T-helper 2 cell treated with Interferon-gamma antibody and Interleukin-4, amounts not matched to agents 5 μg/mL and 100 μg/mL, for 36 hours (primary cell): ENCODE results near the gene TM9SF2.

Experiments
- DNase-seq: peaks from one replicate; pipeline ENCODE4 v3.0.0; 2021; ENCODE audit warnings: low spot score
- H3K27ac Mint-ChIP-seq: one replicate; pipeline ENCODE4 v1.8.0; 2021; ENCODE audit warnings: mild to moderate bottlenecking, mixed read lengths
- H3K27me3 Mint-ChIP-seq: one replicate; pipeline ENCODE4 v1.8.0; 2021; ENCODE audit warnings: low read depth, mixed read lengths
- H3K36me3 Mint-ChIP-seq: one replicate; pipeline ENCODE4 v1.8.0; 2021; ENCODE audit warnings: low read depth, mixed read lengths
- H3K4me1 Mint-ChIP-seq: one replicate; pipeline ENCODE4 v1.8.0; 2021; ENCODE audit warnings: low read depth, mixed read lengths
- H3K4me3 Mint-ChIP-seq: one replicate; pipeline ENCODE4 v1.8.0; 2022; ENCODE audit warnings: mild to moderate bottlenecking, moderate library complexity, mixed read lengths
- H3K9me3 Mint-ChIP-seq: one replicate; pipeline ENCODE4 v1.8.0; 2021; ENCODE audit warnings: mixed read lengths

The TM9SF2 gene

GRCh38 chr13:99587893-99588606, 86.8 kb downstream of the TM9SF2 start:
- no peak for DNase-seq
- Mint-ChIP-seq H3K36me3 (no peaks in the 10 kb centered on the region), H3K27me3 (peaks cover 29% of the 10 kb centered on the region), H3K4me3 (no peak overlapping the region), H3K4me1 (no peaks in the 10 kb centered on the region), H3K27ac (no peak overlapping the region), H3K9me3 (no peaks in the 10 kb centered on the region)

- H3K27me3 Mint-ChIP-seq: peaks cover 33% of the 10 kb centered on the region
- no peak overlapping the region for H3K27ac Mint-ChIP-seq
- H3K4me1 Mint-ChIP-seq: no peaks in the 10 kb centered on the region
- DNase-seq: no peak
- H3K9me3 Mint-ChIP-seq: no peaks in the 10 kb centered on the region
- H3K4me3 Mint-ChIP-seq: no peak overlapping the region
- no peaks in the 10 kb centered on the region for H3K36me3 Mint-ChIP-seq
Observed at GRCh38 chr13:99589575-99589974, 88.3 kb downstream of the TM9SF2 start.

GRCh38 chr13:99590519-99591011, 89.3 kb downstream of the TM9SF2 start:
- peaks cover 36% of the 10 kb centered on the region for H3K27me3 Mint-ChIP-seq
- no peaks in the 10 kb centered on the region for H3K9me3 Mint-ChIP-seq
- H3K4me3 Mint-ChIP-seq: no peak overlapping the region
- no peaks in the 10 kb centered on the region for H3K36me3 Mint-ChIP-seq
- H3K27ac Mint-ChIP-seq: no peak overlapping the region
- no peaks in the 10 kb centered on the region for H3K4me1 Mint-ChIP-seq
- DNase-seq: no peak

- H3K9me3 Mint-ChIP-seq: no peaks in the 10 kb centered on the region
- H3K27ac Mint-ChIP-seq: no peak overlapping the region
- no peak overlapping the region for H3K4me3 Mint-ChIP-seq
- H3K4me1 Mint-ChIP-seq: peaks cover 4% of the 10 kb centered on the region
- no peaks in the 10 kb centered on the region for H3K36me3 Mint-ChIP-seq
- DNase-seq: no peak
- H3K27me3 Mint-ChIP-seq: peaks cover 14% of the 10 kb centered on the region
Observed at GRCh38 chr13:99596180-99596579, 94.9 kb downstream of the TM9SF2 start.

- Mint-ChIP-seq H3K36me3 (peaks cover 2% of the 10 kb centered on the region), H3K4me3 (no peak overlapping the region), H3K27me3 (peaks cover 18% of the 10 kb centered on the region), H3K9me3 (no peaks in the 10 kb centered on the region), H3K27ac (no peak overlapping the region), H3K4me1 (peaks cover 14% of the 10 kb centered on the region)
- no peak for DNase-seq
Observed at GRCh38 chr13:99600318-99600717, 99.0 kb downstream of the TM9SF2 start.

GRCh38 chr13:99601535-99601934, 100.3 kb downstream of the TM9SF2 start:
- peak overlapping the region; percentile 28 for H3K4me3 Mint-ChIP-seq
- peaks cover 22% of the 10 kb centered on the region for H3K4me1 Mint-ChIP-seq

GRCh38 chr13:99604636-99605035, 103.4 kb downstream of the TM9SF2 start:
- Mint-ChIP-seq H3K4me3 (peak overlapping the region; percentile 35), H3K9me3 (no peaks in the 10 kb centered on the region), H3K27me3 (peaks cover 17% of the 10 kb centered on the region), H3K27ac (no peak overlapping the region), H3K4me1 (peaks cover 25% of the 10 kb centered on the region), H3K36me3 (peaks cover 2% of the 10 kb centered on the region)
- no peak for DNase-seq

More at GRCh38 chr13:99601535-99601934, 100.3 kb downstream of the TM9SF2 start:
- H3K36me3 Mint-ChIP-seq: peaks cover 2% of the 10 kb centered on the region
- peaks cover 17% of the 10 kb centered on the region for H3K27me3 Mint-ChIP-seq
- no peaks in the 10 kb centered on the region for H3K9me3 Mint-ChIP-seq
- no peak for DNase-seq
- no peak overlapping the region for H3K27ac Mint-ChIP-seq

GRCh38 chr13:99605420-99606323, 104.4 kb downstream of the TM9SF2 start:
- Mint-ChIP-seq H3K9me3 (no peaks in the 10 kb centered on the region), H3K4me1 (peaks cover 25% of the 10 kb centered on the region), H3K27ac (peak overlapping the region; percentile 76), H3K27me3 (peaks cover 17% of the 10 kb centered on the region), H3K36me3 (peaks cover 2% of the 10 kb centered on the region), H3K4me3 (peak overlapping the region; percentile 87)
- DNase-seq: peak; percentile 43

- DNase-seq: peak; percentile 83
- Mint-ChIP-seq H3K36me3 (no peaks in the 10 kb centered on the region), H3K27ac (peak within 1 kb of the TSS; percentile 90), H3K4me1 (peaks cover 21% of the 10 kb centered on the region), H3K4me3 (peak within 1 kb of the TSS; percentile 87), H3K9me3 (no peaks in the 10 kb centered on the region), H3K27me3 (peaks cover 14% of the 10 kb centered on the region)
Observed at GRCh38 chr13:99606324-99607066, 105.2 kb downstream of the TM9SF2 start, which contains the start of gene CLYBL. TSS of gene CLYBL (plus strand) at chr13:99606690.

- no peak overlapping the region for H3K27ac Mint-ChIP-seq
- H3K9me3 Mint-ChIP-seq: no peaks in the 10 kb centered on the region
Observed at GRCh38 chr13:99608345-99608744, 107.1 kb downstream of the TM9SF2 start.

GRCh38 chr13:99610702-99611289, 109.5 kb downstream of the TM9SF2 start:
- DNase-seq: no peak
- H3K27me3 Mint-ChIP-seq: no peaks in the 10 kb centered on the region
- peaks cover 12% of the 10 kb centered on the region for H3K4me1 Mint-ChIP-seq
- H3K27ac Mint-ChIP-seq: no peak overlapping the region
- H3K36me3 Mint-ChIP-seq: no peaks in the 10 kb centered on the region
- H3K4me3 Mint-ChIP-seq: no peak overlapping the region
- no peaks in the 10 kb centered on the region for H3K9me3 Mint-ChIP-seq

More at GRCh38 chr13:99608345-99608744, 107.1 kb downstream of the TM9SF2 start:
- H3K36me3 Mint-ChIP-seq: no peaks in the 10 kb centered on the region
- peaks cover 5% of the 10 kb centered on the region for H3K27me3 Mint-ChIP-seq
- H3K4me3 Mint-ChIP-seq: peak overlapping the region; percentile 10
- DNase-seq: no peak
- H3K4me1 Mint-ChIP-seq: peaks cover 14% of the 10 kb centered on the region
